GM12874 (cell line): ENCODE measurements around the gene SH3TC2.

Experiments
- TF ChIP-seq, protein P1 (sequence below): IDR thresholded peaks from 2 replicates; pipeline ENCODE4 v1.5.1; 2011; ENCODE audit warnings: low read depth, mild to moderate bottlenecking, control low read depth, low read length, moderate library complexity; ENCODE audit not compliant: insufficient read depth

Gene SH3TC2

DNA sequence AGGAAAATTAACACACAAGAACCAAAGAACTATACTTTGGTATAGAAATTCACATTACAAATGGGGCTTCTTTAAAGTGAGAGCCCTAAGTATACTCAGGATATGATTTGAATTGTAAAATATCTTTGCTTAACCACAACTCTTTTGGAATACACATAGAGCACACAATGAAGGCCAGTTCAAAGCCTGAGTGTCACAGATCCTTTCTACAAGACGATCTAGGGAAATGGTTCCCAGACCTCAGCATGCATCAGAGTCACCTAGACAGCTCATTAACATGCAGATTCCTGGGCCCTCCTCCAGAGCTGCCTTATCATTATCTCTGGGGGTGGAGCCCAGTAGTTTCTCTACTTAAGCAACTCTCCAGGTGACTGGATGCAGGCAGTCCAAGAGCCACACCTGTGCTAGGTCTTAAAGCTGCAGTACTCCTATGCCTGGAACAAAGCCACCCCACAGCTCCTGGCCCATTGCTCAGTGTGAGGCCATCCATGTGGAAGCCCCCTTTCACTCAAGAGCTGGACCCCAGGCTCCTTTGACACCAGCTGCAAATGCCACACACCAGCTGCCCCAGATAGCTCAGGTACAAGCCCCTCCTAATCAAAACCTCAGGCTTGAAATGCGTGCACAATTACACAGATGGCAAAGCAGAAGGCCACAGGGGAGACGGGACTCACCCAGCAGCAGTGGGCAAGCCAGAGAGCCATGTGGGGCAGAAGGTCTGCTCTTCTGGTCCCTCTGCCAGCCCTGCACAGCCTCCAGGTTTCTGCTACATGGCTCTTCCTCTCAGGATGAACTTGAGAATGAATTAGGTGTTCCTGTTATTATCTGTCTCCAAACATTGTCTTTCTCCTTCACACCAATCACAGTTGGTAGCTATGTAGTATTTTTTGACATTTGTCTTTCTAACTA lies 106.1 kb downstream of the SH3TC2 start:
- TF ChIP-seq, protein P1, sequence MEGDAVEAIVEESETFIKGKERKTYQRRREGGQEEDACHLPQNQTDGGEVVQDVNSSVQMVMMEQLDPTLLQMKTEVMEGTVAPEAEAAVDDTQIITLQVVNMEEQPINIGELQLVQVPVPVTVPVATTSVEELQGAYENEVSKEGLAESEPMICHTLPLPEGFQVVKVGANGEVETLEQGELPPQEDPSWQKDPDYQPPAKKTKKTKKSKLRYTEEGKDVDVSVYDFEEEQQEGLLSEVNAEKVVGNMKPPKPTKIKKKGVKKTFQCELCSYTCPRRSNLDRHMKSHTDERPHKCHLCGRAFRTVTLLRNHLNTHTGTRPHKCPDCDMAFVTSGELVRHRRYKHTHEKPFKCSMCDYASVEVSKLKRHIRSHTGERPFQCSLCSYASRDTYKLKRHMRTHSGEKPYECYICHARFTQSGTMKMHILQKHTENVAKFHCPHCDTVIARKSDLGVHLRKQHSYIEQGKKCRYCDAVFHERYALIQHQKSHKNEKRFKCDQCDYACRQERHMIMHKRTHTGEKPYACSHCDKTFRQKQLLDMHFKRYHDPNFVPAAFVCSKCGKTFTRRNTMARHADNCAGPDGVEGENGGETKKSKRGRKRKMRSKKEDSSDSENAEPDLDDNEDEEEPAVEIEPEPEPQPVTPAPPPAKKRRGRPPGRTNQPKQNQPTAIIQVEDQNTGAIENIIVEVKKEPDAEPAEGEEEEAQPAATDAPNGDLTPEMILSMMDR: no peak
